Peyer's patch (tissue), 4 donors: ENCODE measurements around the gene ENTPD6. TPM values are rescaled to one million over a fixed set of nuclear protein-coding genes. Genes with fewer than 3 reads are reported as not detected.

ENCODE experiments used
- DNase-seq, 3 donors: peaks; one replicate each; pipeline ENCODE4 v3.0.0-alpha.2; 2017 to 2019
- H3K27ac ChIP-seq, 4 donors: fragments of 200-600 bp; sonication (generic); one replicate each; pipeline ENCODE4 v1.5.1; 2016 to 2019
- H3K27me3 ChIP-seq, 2 donors: fragments of 200-600 bp; sonication (generic); one replicate each; pipeline ENCODE4 v1.5.1; 2019
- H3K36me3 ChIP-seq, 3 donors: fragments of 200-600 bp; sonication (generic); one replicate each; pipeline ENCODE4 v1.5.1; 2016 to 2019
- H3K4me1 ChIP-seq, 4 donors: fragments of 200-600 bp; sonication (generic); one replicate each; pipeline ENCODE4 v1.5.1; 2016 to 2019
- H3K4me3 ChIP-seq, 4 donors: fragments of 200-600 bp; sonication (generic); 1 replicate in 3 of 4; 2 replicates in 1 of 4; pipeline ENCODE4 v1.5.1; 2016 to 2019; ENCODE audit warnings: mild to moderate bottlenecking in 1 of 4
- H3K9me3 ChIP-seq, 4 donors: fragments of 200-600 bp; sonication (generic); one replicate each; pipeline ENCODE4 v1.5.1; 2016 to 2019; ENCODE audit warnings: mild to moderate bottlenecking in 1 of 4
- CTCF ChIP-seq, 6 experiments: fragments of 450-650 bp in 4 of 6; fragments of 200-600 bp in 2 of 6; sonication (generic) in 1 of 6; IDR thresholded peaks; one replicate each; pipeline ENCODE4 v1.5.1; 2017 to 2019; ENCODE audit warnings: antibody characterized with exemption in 6 of 6, mild to moderate bottlenecking in 3 of 6, moderate library complexity in 1 of 6
- POLR2A ChIP-seq, 2 donors: fragments of 450-650 bp; IDR thresholded peaks; one replicate each; pipeline ENCODE4 v1.5.1; 2017; ENCODE audit warnings: antibody characterized with exemption in 2 of 2, mild to moderate bottlenecking in 2 of 2, moderate library complexity in 2 of 2
- total RNA-seq, 4 donors: library from RNA; depleted of rRNA; stranded (reverse); fragments of >200 nt; gene quantifications; one replicate each; pipeline ENCODE4 v1.1.0, GENCODE V29; 2016

ENTPD6 gene
- total RNA-seq, 4 donors from 2014 or later: 122 to 248 (median 213) TPM

- H3K36me3 ChIP-seq: peaks cover 0 to 38% (median 0%) of the 10 kb centered on the region in 3 donors
Observed at GRCh38 chr20:25207149-25207959, 11.8 kb downstream of the ENTPD6 start.

DNA sequence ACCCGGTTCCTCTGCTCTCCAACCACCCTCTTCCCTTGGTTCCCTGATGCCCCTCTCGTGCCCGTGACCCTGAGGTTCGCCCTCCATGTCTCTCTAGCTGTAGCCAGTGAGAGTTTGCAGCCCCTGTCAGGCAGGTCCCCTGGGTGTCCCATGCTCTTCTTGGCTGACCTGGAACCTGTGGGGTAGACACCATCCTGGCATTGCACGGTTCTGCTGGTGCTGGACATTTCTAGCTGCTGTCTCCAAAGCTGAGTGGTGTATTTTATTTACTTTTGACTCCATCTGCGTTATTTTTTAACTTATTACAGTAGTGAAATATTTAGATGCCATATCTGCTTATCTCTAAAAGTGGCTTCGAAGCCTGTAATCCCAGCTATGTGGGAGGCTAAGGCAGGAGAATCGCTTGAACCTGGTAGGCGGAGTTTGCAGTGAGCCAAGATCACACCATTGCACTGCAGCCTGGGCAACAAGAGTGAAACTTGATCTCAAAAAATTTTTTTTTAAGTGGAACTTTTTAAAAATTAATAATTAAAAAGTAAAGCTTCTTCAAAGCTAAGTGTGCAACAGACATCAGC lies 12.5 kb downstream of the ENTPD6 start:
- H3K4me1 ChIP-seq: no peaks in the 10 kb centered on the region
- no peak overlapping the region for H3K27ac ChIP-seq

More at GRCh38 chr20:25207149-25207959, 11.8 kb downstream of the ENTPD6 start:
- TF ChIP-seq CTCF (IDR thresholded peaks at IDR 0.05) (no peak), POLR2A (IDR thresholded peaks at IDR 0.05) (no peak)
- no peak overlapping the region for H3K27ac ChIP-seq
- no peaks in the 10 kb centered on the region for H3K4me1 ChIP-seq
- no peaks in the 10 kb centered on the region for H3K27me3 ChIP-seq
- H3K9me3 ChIP-seq: no peaks in the 10 kb centered on the region
- no peak for DNase-seq
- no peak overlapping the region for H3K4me3 ChIP-seq

DNA sequence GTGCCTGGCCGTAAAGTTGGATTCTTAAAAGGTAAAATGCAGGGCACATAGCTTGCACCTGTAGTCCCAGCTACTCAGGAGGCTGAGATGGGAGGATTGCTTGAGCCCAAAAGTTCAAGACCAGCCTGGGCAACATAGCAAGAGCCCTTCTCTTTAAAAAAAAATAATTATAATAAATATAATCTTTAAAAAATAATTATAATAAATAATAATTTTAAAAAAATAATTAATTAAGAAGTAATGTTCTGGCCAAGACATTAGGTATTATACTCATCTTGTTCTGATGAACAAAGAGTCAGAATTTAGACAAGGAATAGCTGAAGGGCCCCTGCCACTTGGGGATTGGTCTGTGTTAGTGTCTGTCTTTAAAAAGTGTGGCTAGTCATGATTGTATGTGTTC lies 13.9 kb downstream of the ENTPD6 start:
- Histone ChIP-seq H3K4me1 (no peaks in the 10 kb centered on the region), H3K27ac (no peak overlapping the region), H3K4me3 (no peak overlapping the region), H3K36me3 (peaks cover 0 to 57% (median 0%) of the 10 kb centered on the region in 3 donors), H3K27me3 (no peaks in the 10 kb centered on the region), H3K9me3 (no peaks in the 10 kb centered on the region)
- no peak for TF ChIP-seq POLR2A (IDR thresholded peaks at IDR 0.05)
- TF ChIP-seq CTCF (IDR thresholded peaks at IDR 0.05): no peak
- DNase-seq: no peak

More for the DNA sequence above, 12.5 kb downstream of the ENTPD6 start:
- H3K9me3 ChIP-seq: no peaks in the 10 kb centered on the region
- H3K36me3 ChIP-seq: peaks cover 0 to 43% (median 0%) of the 10 kb centered on the region in 3 donors
- TF ChIP-seq CTCF (IDR thresholded peaks at IDR 0.05): no peak
- no peak for TF ChIP-seq POLR2A (IDR thresholded peaks at IDR 0.05)
- no peak overlapping the region for H3K4me3 ChIP-seq
- no peaks in the 10 kb centered on the region for H3K27me3 ChIP-seq
- DNase-seq: no peak

- H3K4me3 ChIP-seq: no peak overlapping the region
- no peak for TF ChIP-seq CTCF (IDR thresholded peaks at IDR 0.05)
- TF ChIP-seq POLR2A (IDR thresholded peaks at IDR 0.05): no peak
- no peaks in the 10 kb centered on the region for H3K4me1 ChIP-seq
- no peak overlapping the region for H3K27ac ChIP-seq
- peak in 1 of 3 donors; percentile 40 for DNase-seq
- peaks cover 0 to 62% (median 0%) of the 10 kb centered on the region in 3 donors for H3K36me3 ChIP-seq
- H3K9me3 ChIP-seq: no peaks in the 10 kb centered on the region
- H3K27me3 ChIP-seq: no peaks in the 10 kb centered on the region
Observed at GRCh38 chr20:25209911-25210310, 14.4 kb downstream of the ENTPD6 start.

- TF ChIP-seq POLR2A (IDR thresholded peaks at IDR 0.05) (no peak), CTCF (IDR thresholded peaks at IDR 0.05) (no peak)
- Histone ChIP-seq H3K4me1 (no peaks in the 10 kb centered on the region), H3K36me3 (peaks cover 0 to 75% (median 0%) of the 10 kb centered on the region in 3 donors), H3K4me3 (no peak overlapping the region), H3K9me3 (no peaks in the 10 kb centered on the region), H3K27me3 (no peaks in the 10 kb centered on the region), H3K27ac (no peak overlapping the region)
- peak in 1 of 3 donors; percentile 25 for DNase-seq
Observed at GRCh38 chr20:25211273-25211672, 15.8 kb downstream of the ENTPD6 start.
